Activated CD4-positive, alpha-beta memory T cell treated with anti-CD3 and anti-CD28 coated beads, Interleukin-2, amount 10 ng/mL, durations not matched to agents 7 days and 5 days (primary cell): ENCODE measurements around the gene IGF2R. TPM values are rescaled to one million over a fixed set of nuclear protein-coding genes. Genes with fewer than 3 reads are reported as not detected.

Experiments
- CTCF ChIA-PET: fragments of 350-600 bp; sonication (Branson Sonifier 250); formaldehyde crosslinking; loops from one replicate; lab custom pipeline; 2021; ENCODE audit warnings: antibody characterized with exemption, inconsistent platforms; lab: Charles Lee
- POLR2A ChIA-PET: fragments of 350-600 bp; sonication (Branson Sonifier 250); formaldehyde crosslinking; loops from one replicate; lab custom pipeline; 2021; ENCODE audit warnings: antibody characterized with exemption; lab: Charles Lee
- DNase-seq: peaks from one replicate; pipeline ENCODE4 v3.0.0-alpha.2; 2020
- H3K27ac Mint-ChIP-seq: one replicate; pipeline ENCODE4 v1.8.0; 2021; ENCODE audit warnings: mild to moderate bottlenecking, mixed read lengths
- H3K27me3 Mint-ChIP-seq: one replicate; pipeline ENCODE4 v1.8.0; 2021; ENCODE audit warnings: mixed read lengths
- H3K36me3 Mint-ChIP-seq: one replicate; pipeline ENCODE4 v1.8.0; 2021; ENCODE audit warnings: low read depth, mixed read lengths
- H3K4me1 Mint-ChIP-seq: one replicate; pipeline ENCODE4 v1.8.0; 2021; ENCODE audit warnings: mixed read lengths
- H3K4me3 Mint-ChIP-seq: one replicate; pipeline ENCODE4 v1.8.0; 2021; ENCODE audit warnings: mild to moderate bottlenecking, mixed read lengths
- H3K9me3 Mint-ChIP-seq: one replicate; pipeline ENCODE4 v1.8.0; 2021; ENCODE audit warnings: mixed read lengths
- total RNA-seq, 2 experiments: library from RNA; stranded (reverse); gene quantifications; one replicate each; pipeline ENCODE4 v1.2.3, GENCODE V29; 2021

IGF2R gene
- total RNA-seq, 2 experiments from 2014 or later, result 66.9 to 70.9 TPM

DNA sequence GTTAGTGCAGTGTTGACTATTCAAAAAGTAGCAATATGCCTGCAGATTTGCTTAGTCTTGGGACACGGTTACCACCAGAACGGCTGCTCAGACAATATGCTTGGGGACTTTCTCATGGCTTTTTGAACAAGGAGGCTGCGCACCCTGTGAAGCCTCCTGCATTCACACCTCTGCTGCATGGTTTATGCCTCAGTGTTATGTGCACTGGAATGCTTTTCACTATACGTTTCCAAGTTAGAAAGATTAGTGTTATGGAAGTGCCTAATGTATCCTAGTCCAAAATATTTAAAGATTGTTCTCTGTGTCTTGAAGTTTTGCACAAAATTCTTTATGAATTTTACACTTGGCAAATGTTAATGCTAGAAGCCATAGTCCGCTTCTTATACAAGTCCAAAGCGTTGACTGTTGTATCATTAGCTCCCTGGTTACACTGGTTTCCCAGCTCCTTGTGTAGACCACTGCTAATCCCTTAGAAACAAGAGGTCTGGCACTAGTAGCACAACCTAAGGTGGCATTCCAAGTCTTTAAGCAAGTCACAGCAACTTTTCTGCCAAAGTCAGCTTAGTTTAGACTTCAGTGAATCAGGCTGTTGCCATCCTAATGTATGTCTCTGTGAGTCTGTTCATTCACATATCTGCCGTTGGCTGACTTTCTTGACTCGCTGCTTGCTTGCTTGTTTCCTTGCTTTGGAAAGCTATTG lies 126.4 kb downstream of the IGF2R start:
- Mint-ChIP-seq H3K27ac (no peak overlapping the region), H3K9me3 (no peaks in the 10 kb centered on the region), H3K4me1 (peaks cover 10% of the 10 kb centered on the region), H3K36me3 (peaks cover 58% of the 10 kb centered on the region), H3K27me3 (no peaks in the 10 kb centered on the region), H3K4me3 (no peak overlapping the region)
- no peak for DNase-seq
- CTCF ChIA-PET, result no interaction called here
- POLR2A ChIA-PET, result no interaction called here

GRCh38 chr6:160101277-160102205 lies 132.7 kb downstream of the IGF2R start:
- H3K36me3 Mint-ChIP-seq, result peaks cover 57% of the 10 kb centered on the region
- POLR2A ChIA-PET, result no interaction called here
- peak overlapping the region; percentile 66 for H3K27ac Mint-ChIP-seq

DNA sequence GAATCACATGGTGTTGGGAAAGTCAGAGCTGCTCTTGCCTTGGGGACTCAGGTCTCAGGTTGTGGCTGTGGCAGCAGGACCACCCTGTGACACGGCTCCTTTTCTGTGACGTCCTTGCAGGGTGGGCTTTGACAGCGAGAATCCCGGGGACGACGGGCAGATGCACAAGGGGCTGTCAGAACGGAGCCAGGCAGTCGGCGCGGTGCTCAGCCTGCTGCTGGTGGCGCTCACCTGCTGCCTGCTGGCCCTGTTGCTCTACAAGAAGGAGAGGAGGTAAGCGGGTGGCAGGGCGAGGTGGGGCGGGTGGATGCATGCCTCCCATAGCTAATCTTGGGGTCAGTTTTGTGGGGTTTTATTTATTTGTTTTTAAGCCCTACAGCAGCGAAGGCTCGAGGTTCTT lies 133.5 kb downstream of the IGF2R start:
- no peak for DNase-seq
- ChIA-PET POLR2A (no interaction called here), CTCF (interaction anchor here (0.7 to 1.8 kb wide), 2 partner anchors 51 to 239 kb away, joined by 5 to 7 read pairs; no protein-coding TSS in a partner anchor)
- H3K27ac Mint-ChIP-seq, result no peak overlapping the region
- no peak overlapping the region for H3K4me3 Mint-ChIP-seq
- peaks cover 19% of the 10 kb centered on the region for H3K4me1 Mint-ChIP-seq
- H3K36me3 Mint-ChIP-seq, result peaks cover 56% of the 10 kb centered on the region
- no peaks in the 10 kb centered on the region for H3K9me3 Mint-ChIP-seq
- no peaks in the 10 kb centered on the region for H3K27me3 Mint-ChIP-seq

More at GRCh38 chr6:160101277-160102205, 132.7 kb downstream of the IGF2R start:
- Mint-ChIP-seq H3K27me3 (no peaks in the 10 kb centered on the region), H3K4me3 (no peak overlapping the region), H3K4me1 (peaks cover 19% of the 10 kb centered on the region), H3K9me3 (no peaks in the 10 kb centered on the region)
- CTCF ChIA-PET, result interaction anchor here (1.8 kb wide), 1 partner anchor 238 kb away, joined by 7 read pairs; no protein-coding TSS in a partner anchor
- no peak for DNase-seq

GRCh38 chr6:160102956-160103824 lies 134.3 kb downstream of the IGF2R start:
- Mint-ChIP-seq H3K4me1 (peaks cover 26% of the 10 kb centered on the region), H3K27ac (no peak overlapping the region), H3K4me3 (no peak overlapping the region), H3K9me3 (no peaks in the 10 kb centered on the region), H3K27me3 (no peaks in the 10 kb centered on the region), H3K36me3 (peaks cover 56% of the 10 kb centered on the region)
- ChIA-PET POLR2A (no interaction called here), CTCF (interaction anchor here (0.6 to 1.8 kb wide), 4 partner anchors 9 to 240 kb away, joined by 4 to 7 read pairs (median 5); no protein-coding TSS in a partner anchor)
- peak; percentile 36 for DNase-seq

DNA sequence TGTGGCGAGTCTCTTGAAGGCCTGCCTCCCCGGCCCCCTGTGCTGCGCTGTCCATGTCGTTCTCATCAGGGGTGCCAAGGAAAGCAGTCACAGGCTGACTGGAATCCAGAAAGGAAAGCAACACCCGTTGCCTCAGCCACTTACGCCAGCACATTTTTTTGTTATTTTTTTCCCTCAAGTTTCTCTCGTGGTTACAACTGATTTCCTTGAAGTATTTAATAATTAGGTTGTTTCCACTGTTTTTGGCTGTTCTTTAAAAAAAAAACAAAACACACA lies 134.9 kb downstream of the IGF2R start:
- peaks cover 29% of the 10 kb centered on the region for H3K4me1 Mint-ChIP-seq
- H3K9me3 Mint-ChIP-seq, result no peaks in the 10 kb centered on the region
- no peak overlapping the region for H3K4me3 Mint-ChIP-seq
- no peak overlapping the region for H3K27ac Mint-ChIP-seq
- ChIA-PET CTCF (interaction anchor here (1.7 kb wide), 1 partner anchor 240 kb away, joined by 5 read pairs; no protein-coding TSS in a partner anchor), POLR2A (no interaction called here)
- H3K36me3 Mint-ChIP-seq, result peaks cover 54% of the 10 kb centered on the region
- no peaks in the 10 kb centered on the region for H3K27me3 Mint-ChIP-seq
- DNase-seq, result no peak

DNA sequence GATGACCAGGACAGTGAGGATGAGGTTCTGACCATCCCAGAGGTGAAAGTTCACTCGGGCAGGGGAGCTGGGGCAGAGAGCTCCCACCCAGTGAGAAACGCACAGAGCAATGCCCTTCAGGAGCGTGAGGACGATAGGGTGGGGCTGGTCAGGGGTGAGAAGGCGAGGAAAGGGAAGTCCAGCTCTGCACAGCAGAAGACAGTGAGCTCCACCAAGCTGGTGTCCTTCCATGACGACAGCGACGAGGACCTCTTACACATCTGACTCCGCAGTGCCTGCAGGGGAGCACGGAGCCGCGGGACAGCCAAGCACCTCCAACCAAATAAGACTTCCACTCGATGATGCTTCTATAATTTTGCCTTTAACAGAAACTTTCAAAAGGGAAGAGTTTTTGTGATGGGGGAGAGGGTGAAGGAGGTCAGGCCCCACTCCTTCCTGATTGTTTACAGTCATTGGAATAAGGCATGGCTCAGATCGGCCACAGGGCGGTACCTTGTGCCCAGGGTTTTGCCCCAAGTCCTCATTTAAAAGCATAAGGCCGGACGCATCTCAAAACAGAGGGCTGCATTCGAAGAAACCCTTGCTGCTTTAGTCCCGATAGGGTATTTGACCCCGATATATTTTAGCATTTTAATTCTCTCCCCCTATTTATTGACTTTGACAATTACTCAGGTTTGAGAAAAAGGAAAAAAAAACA lies 136.1 kb downstream of the IGF2R start:
- Mint-ChIP-seq H3K36me3 (peaks cover 49% of the 10 kb centered on the region), H3K27me3 (no peaks in the 10 kb centered on the region), H3K27ac (no peak overlapping the region), H3K9me3 (no peaks in the 10 kb centered on the region), H3K4me3 (no peak overlapping the region), H3K4me1 (peaks cover 32% of the 10 kb centered on the region)
- POLR2A ChIA-PET, result no interaction called here
- no peak for DNase-seq
- CTCF ChIA-PET, result interaction anchor here (1.7 kb wide), 1 partner anchor 241 kb away, joined by 5 read pairs; no protein-coding TSS in a partner anchor

- H3K36me3 Mint-ChIP-seq, result peaks cover 49% of the 10 kb centered on the region
- no peaks in the 10 kb centered on the region for H3K27me3 Mint-ChIP-seq
- H3K9me3 Mint-ChIP-seq, result no peaks in the 10 kb centered on the region
- CTCF ChIA-PET, result no interaction called here
- no peak for DNase-seq
- POLR2A ChIA-PET, result no interaction called here
- peaks cover 30% of the 10 kb centered on the region for H3K4me1 Mint-ChIP-seq
- no peak overlapping the region for H3K27ac Mint-ChIP-seq
- no peak overlapping the region for H3K4me3 Mint-ChIP-seq
Measured at GRCh38 chr6:160106010-160106409, 137.1 kb downstream of the IGF2R start.

GRCh38 chr6:160106701-160107100 lies 137.8 kb downstream of the IGF2R start:
- no peaks in the 10 kb centered on the region for H3K27me3 Mint-ChIP-seq
- POLR2A ChIA-PET, result no interaction called here
- H3K36me3 Mint-ChIP-seq, result peaks cover 45% of the 10 kb centered on the region
- H3K4me1 Mint-ChIP-seq, result peaks cover 25% of the 10 kb centered on the region
- no peak for DNase-seq
- H3K4me3 Mint-ChIP-seq, result no peak overlapping the region
- CTCF ChIA-PET, result no interaction called here
- no peak overlapping the region for H3K27ac Mint-ChIP-seq
- no peaks in the 10 kb centered on the region for H3K9me3 Mint-ChIP-seq

DNA sequence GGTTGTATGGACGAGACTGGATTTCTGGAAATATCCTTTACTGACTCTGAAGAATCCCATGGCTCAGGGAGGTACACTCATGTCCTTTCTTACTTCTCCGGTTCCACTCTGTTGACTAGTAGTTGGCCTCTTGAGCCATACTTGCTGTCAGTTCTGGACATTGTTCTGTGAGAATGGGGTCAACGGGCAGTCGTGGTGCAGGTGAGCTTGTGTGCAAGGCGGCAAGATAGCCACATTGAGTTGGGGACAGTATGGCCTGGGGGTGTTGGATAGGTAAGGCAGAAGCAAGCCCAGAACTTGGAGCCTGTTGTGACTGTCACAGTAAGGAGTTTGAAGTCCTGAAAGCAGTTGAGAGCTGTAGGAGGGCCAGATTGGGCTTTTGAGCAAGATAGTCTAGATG lies 139.2 kb downstream of the IGF2R start:
- no peak for DNase-seq
- peak overlapping the region; percentile 52 for H3K27ac Mint-ChIP-seq
- CTCF ChIA-PET, result no interaction called here
- peaks cover 47% of the 10 kb centered on the region for H3K36me3 Mint-ChIP-seq
- H3K4me1 Mint-ChIP-seq, result peaks cover 25% of the 10 kb centered on the region
- POLR2A ChIA-PET, result no interaction called here
- no peaks in the 10 kb centered on the region for H3K9me3 Mint-ChIP-seq
- no peak overlapping the region for H3K4me3 Mint-ChIP-seq
- no peaks in the 10 kb centered on the region for H3K27me3 Mint-ChIP-seq

DNA sequence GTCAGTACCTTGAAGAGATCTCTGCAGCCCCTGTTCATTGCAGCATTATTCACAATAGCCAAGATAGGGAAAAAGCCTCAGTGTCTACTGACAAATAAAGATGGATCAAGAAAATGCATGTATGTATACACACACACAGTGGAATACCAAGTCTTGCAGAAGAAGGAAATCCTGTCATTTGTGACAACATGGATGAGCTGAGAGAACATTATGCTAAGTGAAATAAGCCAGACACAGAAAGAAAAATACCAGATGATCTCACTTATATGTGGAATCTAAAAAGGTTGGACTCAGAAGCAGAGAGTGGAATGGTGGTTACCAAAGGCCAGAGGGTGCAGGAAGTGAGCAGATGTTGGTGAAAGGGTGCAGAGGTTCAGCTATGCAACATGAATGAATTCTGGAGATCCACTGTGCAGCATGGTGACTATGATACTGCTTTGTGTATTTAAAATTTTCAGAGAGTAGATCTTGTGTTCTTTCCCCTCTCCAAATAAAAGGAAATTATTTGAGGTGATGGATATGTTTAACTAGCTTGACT lies 141.8 kb downstream of the IGF2R start:
- DNase-seq, result no peak
- H3K27me3 Mint-ChIP-seq, result no peaks in the 10 kb centered on the region
- H3K4me3 Mint-ChIP-seq, result no peak overlapping the region
- H3K36me3 Mint-ChIP-seq, result peaks cover 33% of the 10 kb centered on the region
- CTCF ChIA-PET, result interaction anchor here (1.1 kb wide), 1 partner anchor 409 kb away, joined by 3 read pairs; no protein-coding TSS in a partner anchor
- POLR2A ChIA-PET, result no interaction called here
- no peak overlapping the region for H3K27ac Mint-ChIP-seq
- H3K4me1 Mint-ChIP-seq, result peaks cover 25% of the 10 kb centered on the region
- H3K9me3 Mint-ChIP-seq, result no peaks in the 10 kb centered on the region

DNA sequence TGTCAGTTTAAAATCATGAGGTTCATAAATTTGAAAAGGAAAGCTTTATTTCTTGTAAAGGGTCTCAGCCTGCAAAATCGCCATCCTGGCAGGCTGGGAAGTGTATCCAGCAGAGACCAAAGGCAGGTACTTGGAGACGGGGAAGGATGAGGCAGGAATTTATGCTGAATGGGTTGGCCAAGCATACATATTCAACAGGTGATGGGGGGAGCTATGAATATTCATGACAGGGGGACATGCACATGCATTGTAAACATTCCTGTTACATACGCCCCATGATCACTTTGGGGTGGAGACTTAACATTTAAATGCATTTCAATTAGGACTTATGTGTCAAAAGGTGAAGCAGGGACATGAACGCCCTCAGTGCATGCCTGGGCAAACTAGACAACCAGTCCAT lies 142.9 kb downstream of the IGF2R start:
- Mint-ChIP-seq H3K27ac (no peak overlapping the region), H3K36me3 (peaks cover 25% of the 10 kb centered on the region), H3K4me1 (peaks cover 25% of the 10 kb centered on the region), H3K27me3 (no peaks in the 10 kb centered on the region), H3K4me3 (no peak overlapping the region), H3K9me3 (no peaks in the 10 kb centered on the region)
- ChIA-PET CTCF (interaction anchor here (1.1 kb wide), 1 partner anchor 408 kb away, joined by 3 read pairs; no protein-coding TSS in a partner anchor), POLR2A (no interaction called here)
- DNase-seq, result no peak
